Renal cortical epithelial cell (primary cell): Measurements from ENCODE around the gene JAK1. TPM values are rescaled to one million over a fixed set of nuclear protein-coding genes. Genes with fewer than 3 reads are reported as not detected.

Experiments used
- DNase-seq: peaks from one replicate; pipeline ENCODE4 v3.0.0-alpha.2; 2011; ENCODE audit warnings: low read depth
- total RNA-seq: library from RNA; depleted of rRNA; stranded (reverse); fragments of >200 nt; gene quantifications from 2 replicates; pipeline ENCODE4 v1.2.3, GENCODE V29; 2014

Gene JAK1
- total RNA-seq, 1 donor from 2014 or later = 415 TPM

GRCh38 chr1:64980745-64981600 is 14.6 kb upstream of the JAK1 start:
- peak; percentile 59 for DNase-seq

- DNase-seq = no peak
Observed at GRCh38 chr1:64979358-64979757, 13.0 kb upstream of the JAK1 start.

GRCh38 chr1:64976361-64976760 is 10.0 kb upstream of the JAK1 start:
- DNase-seq = no peak

GRCh38 chr1:64975740-64976139 is 9.4 kb upstream of the JAK1 start:
- no peak for DNase-seq

- no peak for DNase-seq
Observed at GRCh38 chr1:64975127-64975526, 8.8 kb upstream of the JAK1 start.

GRCh38 chr1:64974288-64974825 is 8.0 kb upstream of the JAK1 start:
- DNase-seq = no peak

- DNase-seq = no peak
Observed at GRCh38 chr1:64973061-64973647, 6.8 kb upstream of the JAK1 start.

- DNase-seq = no peak
Observed at GRCh38 chr1:64969305-64970046, 3.1 kb upstream of the JAK1 start.

GRCh38 chr1:64967381-64967780 is 1.0 kb upstream of the JAK1 start:
- peak; percentile 44 for DNase-seq

GRCh38 chr1:64965366-64966157 is 787 bp downstream of the JAK1 start:
- no peak for DNase-seq

GRCh38 chr1:64963466-64963865 is 2.9 kb downstream of the JAK1 start:
- no peak for DNase-seq

- peak; percentile 94 for DNase-seq
Observed at GRCh38 chr1:64962441-64962840, 3.9 kb downstream of the JAK1 start.

- DNase-seq = no peak
Observed at GRCh38 chr1:64961923-64962322, 4.4 kb downstream of the JAK1 start.

GRCh38 chr1:64960731-64961130 is 5.6 kb downstream of the JAK1 start:
- peak; percentile 72 for DNase-seq

- DNase-seq = no peak
Observed at GRCh38 chr1:64959986-64960385, 6.4 kb downstream of the JAK1 start.

GRCh38 chr1:64956733-64957441 is 9.5 kb downstream of the JAK1 start:
- DNase-seq = no peak

- peak; percentile 67 for DNase-seq
Observed at GRCh38 chr1:64956010-64956640, 10.2 kb downstream of the JAK1 start.

- DNase-seq = no peak
Observed at GRCh38 chr1:64955097-64956009, 11.0 kb downstream of the JAK1 start.

- DNase-seq = no peak
Observed at GRCh38 chr1:64953241-64953640, 13.1 kb downstream of the JAK1 start.
